Body of pancreas (tissue), 4 donors: ENCODE data around the gene FILIP1L.

Experiments
- POLR2A ChIP-seq, 3 donors: fragments of 450-650 bp; IDR thresholded peaks; one replicate each; pipeline ENCODE4 v1.6.1; 2016; ENCODE audit warnings: antibody characterized with exemption in 3 of 3, mild to moderate bottlenecking in 2 of 3
- TF ChIP-seq, protein P1 (sequence below), 7 experiments: fragments of 450-650 bp in 4 of 7; fragments of 200-600 bp in 3 of 7; sonication (generic) in 3 of 7; IDR thresholded peaks; one replicate each; pipeline ENCODE4 v1.5.1; 2016 to 2019; ENCODE audit warnings: antibody characterized with exemption in 7 of 7

DNA sequence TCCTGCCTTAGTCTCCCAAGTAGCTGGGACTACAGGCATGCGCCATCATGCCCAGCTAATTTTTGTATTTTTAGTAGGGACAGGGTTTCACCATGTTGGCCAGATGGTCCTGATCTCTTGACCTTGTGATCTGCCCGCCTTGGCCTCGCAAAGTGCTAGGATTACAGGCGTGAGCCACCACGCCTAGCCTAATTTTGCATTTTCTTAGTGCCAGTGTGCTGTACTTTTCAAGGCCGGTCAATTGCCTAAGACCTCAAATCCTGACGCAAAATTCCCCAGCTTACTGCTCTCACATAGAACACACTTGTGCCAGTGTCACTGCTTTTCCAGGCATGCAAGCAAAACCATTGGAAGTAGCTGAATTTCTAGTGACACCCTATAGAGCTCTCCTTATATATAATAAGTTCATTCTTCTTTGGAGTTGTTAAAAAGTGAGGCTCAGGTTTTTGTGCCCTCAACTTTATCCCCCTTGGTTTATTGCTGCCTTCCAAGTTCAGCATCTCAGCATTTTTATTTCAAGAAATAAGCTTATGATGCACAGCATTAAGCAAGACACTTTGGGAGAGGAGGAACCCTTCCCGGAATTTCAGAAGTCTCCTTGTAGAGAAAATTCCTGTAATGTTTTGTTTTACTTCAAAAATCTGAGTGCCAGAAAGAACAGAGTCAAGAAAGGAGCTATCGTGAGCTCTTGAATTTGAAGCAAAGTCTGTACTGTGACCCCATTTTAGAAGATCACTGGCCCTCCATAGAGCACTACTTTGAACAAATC lies 93.2 kb downstream of the FILIP1L start:
- TF ChIP-seq, protein P1, sequence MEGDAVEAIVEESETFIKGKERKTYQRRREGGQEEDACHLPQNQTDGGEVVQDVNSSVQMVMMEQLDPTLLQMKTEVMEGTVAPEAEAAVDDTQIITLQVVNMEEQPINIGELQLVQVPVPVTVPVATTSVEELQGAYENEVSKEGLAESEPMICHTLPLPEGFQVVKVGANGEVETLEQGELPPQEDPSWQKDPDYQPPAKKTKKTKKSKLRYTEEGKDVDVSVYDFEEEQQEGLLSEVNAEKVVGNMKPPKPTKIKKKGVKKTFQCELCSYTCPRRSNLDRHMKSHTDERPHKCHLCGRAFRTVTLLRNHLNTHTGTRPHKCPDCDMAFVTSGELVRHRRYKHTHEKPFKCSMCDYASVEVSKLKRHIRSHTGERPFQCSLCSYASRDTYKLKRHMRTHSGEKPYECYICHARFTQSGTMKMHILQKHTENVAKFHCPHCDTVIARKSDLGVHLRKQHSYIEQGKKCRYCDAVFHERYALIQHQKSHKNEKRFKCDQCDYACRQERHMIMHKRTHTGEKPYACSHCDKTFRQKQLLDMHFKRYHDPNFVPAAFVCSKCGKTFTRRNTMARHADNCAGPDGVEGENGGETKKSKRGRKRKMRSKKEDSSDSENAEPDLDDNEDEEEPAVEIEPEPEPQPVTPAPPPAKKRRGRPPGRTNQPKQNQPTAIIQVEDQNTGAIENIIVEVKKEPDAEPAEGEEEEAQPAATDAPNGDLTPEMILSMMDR (IDR thresholded peaks at IDR 0.05), result no peak
- no peak for TF ChIP-seq POLR2A (IDR thresholded peaks at IDR 0.05)
